Kidney capillary endothelial cell (primary cell): ENCODE results near the gene OR6C4.
"Not testable (repeated sequence)": the region's sequence is repeated elsewhere in the genome, so short reads cannot be mapped to it uniquely, and the experiment has no call there.

ENCODE experiments used
- DNase-seq: peaks from one replicate; pipeline ENCODE4 v3.0.0-alpha.2; 2018; ENCODE audit warnings: low spot score

Gene OR6C4

DNA sequence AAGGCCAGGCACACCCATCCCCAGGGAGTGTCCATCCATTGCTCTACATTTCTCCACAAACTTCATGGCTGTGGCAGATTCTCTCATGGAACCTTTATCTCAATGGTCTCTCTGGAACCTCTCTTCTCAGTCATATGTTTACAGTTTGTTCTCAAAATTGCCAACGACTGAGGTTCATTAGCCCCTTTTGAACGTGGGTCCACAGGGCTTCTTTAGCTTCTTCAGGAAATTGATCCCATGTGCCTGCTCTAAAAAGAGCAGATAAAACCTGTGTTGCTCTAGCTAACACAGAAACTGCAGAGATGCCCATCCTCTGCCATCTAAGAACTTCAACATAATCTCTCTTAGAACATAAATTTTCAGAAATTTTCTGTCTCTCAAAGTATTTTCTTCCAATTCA lies at the start of gene OR6C4:
Gene OR6C4 (plus strand): TSS at position 301 of the 400 bp plus-strand sequence. CDS start 1,625 bp downstream, outside the sequence.
- DNase-seq: no peak

GRCh38 chr12:55499810-55500252 lies 49.6 kb upstream of the OR6C4 start:
- DNase-seq: no peak

GRCh38 chr12:55501601-55502000 lies 47.8 kb upstream of the OR6C4 start:
- DNase-seq: no peak

- no peak for DNase-seq
Observed at GRCh38 chr12:55515696-55516095, 33.7 kb upstream of the OR6C4 start.

DNA sequence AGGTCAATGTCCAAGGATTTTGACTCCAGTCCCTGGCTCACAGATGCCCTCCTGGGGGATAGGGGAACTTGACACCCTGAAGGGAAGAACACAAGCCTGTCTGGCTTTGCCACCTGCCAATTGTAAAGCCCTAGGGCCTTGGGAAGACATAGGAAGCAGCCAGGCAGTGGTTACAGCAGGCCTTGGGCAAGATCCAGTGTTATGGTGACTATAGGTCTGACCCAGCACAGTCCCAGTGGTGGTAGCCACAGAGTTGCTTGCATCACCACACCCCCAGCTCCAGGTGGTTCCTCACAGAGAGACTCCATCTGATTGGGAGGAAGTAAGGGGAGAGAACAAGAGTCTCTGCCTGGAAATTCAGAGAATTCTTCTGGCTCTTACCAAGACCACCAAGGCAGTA lies 33.0 kb upstream of the OR6C4 start:
- DNase-seq: no peak

DNA sequence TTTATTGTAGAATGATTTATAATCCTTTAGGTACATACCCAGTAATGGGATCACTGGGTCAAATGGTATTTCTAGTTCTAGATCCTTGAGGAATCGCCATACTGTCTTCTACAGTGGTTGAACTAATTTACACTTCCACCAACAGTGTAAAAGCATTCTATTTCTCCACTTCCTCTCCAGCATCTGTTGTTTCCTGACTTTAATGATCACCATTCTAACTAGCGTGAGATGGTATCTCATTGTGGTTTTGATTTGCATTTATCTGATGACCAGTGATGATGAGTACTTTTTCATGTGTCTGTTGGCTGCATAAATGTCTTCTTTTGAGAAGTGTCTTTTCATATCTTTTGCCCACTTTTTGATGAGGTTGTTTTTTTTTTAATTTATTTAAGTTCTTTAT lies 1.2 kb upstream of the OR6C4 start:
- DNase-seq: not testable (repeated sequence)

GRCh38 chr12:55548756-55549155 lies 646 bp upstream of the OR6C4 start:
- no peak for DNase-seq

GRCh38 chr12:55554296-55554695 lies 4.9 kb downstream of the OR6C4 start:
- DNase-seq: no peak

- not testable (repeated sequence) for DNase-seq
Observed at GRCh38 chr12:55570060-55570459, 20.7 kb downstream of the OR6C4 start.

- DNase-seq: not testable (repeated sequence)
Observed at GRCh38 chr12:55570689-55571088, 21.3 kb downstream of the OR6C4 start.

DNA sequence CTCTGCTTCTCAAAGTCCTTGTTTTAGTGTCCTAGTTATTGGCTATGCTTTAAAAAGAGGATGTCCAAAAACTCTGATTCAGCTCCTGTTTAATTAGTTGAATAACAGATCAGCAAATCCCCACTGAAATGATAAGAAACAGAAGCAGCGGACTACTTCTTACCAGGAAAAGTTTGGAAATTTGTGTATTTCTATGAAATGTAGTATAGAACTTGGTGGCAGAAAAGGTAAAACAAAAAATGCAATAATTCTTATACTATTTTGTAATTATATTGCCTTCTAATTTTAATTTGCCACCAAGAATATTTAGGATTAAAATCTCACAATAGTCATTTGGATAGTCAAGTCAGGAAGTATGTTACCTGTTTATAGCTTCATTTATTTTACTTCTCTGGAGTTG lies 22.8 kb downstream of the OR6C4 start, which contains the start of gene OR2AP1:
Gene OR2AP1 (plus strand): TSS at position 301 of the 400 bp plus-strand sequence. CDS start 1,947 bp downstream, outside the sequence.
- no peak for DNase-seq

- no peak for DNase-seq
Observed at GRCh38 chr12:55582066-55582465, 32.7 kb downstream of the OR6C4 start.

DNA sequence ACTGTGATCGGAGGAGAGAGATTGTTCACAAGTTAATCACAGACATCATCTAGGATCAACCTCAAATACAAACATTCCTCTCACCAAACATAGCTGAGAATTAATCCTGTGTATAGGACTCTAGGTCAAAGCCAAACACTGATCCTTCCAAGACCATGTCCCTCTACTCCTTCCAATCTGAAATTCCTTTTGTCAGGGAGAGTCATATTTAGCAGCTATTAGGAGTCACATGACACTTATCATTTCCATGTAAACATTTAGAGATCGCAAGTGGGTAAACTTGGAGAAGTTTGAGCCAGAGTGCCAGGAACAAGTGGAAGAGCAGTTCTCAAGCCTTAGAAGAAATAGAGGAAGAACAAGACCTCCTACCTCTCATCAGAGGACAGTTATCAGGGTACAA lies 36.4 kb downstream of the OR6C4 start:
- no peak for DNase-seq

GRCh38 chr12:55590152-55590551 lies 40.8 kb downstream of the OR6C4 start:
- not testable (repeated sequence) for DNase-seq
